ENCODE data around the gene SLC7A14.

GRCh38 chr3:170531054-170531453 lies 54.8 kb downstream of the SLC7A14 start:
- no peak for TF ChIP-seq ZNF274 (CRISPR knock-in tag; IDR thresholded peaks at IDR 0.05)
- no peak for TF ChIP-seq SMAD1 (CRISPR knock-in tag; IDR thresholded peaks at IDR 0.05; ENCODE audit: borderline replicate concordance, low read depth)
- no peak for TF ChIP-seq ZNF207 (IDR thresholded peaks at IDR 0.05; ENCODE audit: borderline replicate concordance)
- no peak for TF ChIP-seq CEBPB (IDR thresholded peaks at IDR 0.05; ENCODE audit: borderline replicate concordance, low read depth, low read length)
- no peak for TF ChIP-seq RAD21 (CRISPR knock-in tag; IDR thresholded peaks at IDR 0.05)
- TF ChIP-seq CTCF (CRISPR knock-in tag; IDR thresholded peaks at IDR 0.05) = no peak
